GM12872 (cell line): Measurements from ENCODE around the gene CTNNA3.

Experiments
- CTCF ChIP-seq: IDR thresholded peaks from 3 replicates; pipeline ENCODE4 v1.5.1; 2011; ENCODE audit warnings: low read depth, mild to moderate bottlenecking, low read length, moderate library complexity; ENCODE audit not compliant: insufficient read depth

CTNNA3 gene

GRCh38 chr10:67296926-67297325 lies 399.1 kb downstream of the CTNNA3 start:
- TF ChIP-seq CTCF: no peak

- TF ChIP-seq CTCF: no peak
These were observed 407.1 kb downstream of the CTNNA3 start for GRCh38 chr10:67288688-67289410.

GRCh38 chr10:67284589-67284988 lies 411.4 kb downstream of the CTNNA3 start:
- TF ChIP-seq CTCF: no peak

- no peak for TF ChIP-seq CTCF
These were observed 413.1 kb downstream of the CTNNA3 start for GRCh38 chr10:67282871-67283270.

GRCh38 chr10:67280405-67280804 lies 415.6 kb downstream of the CTNNA3 start:
- TF ChIP-seq CTCF: no peak

GRCh38 chr10:67277402-67277801 lies 418.6 kb downstream of the CTNNA3 start:
- TF ChIP-seq CTCF: no peak

GRCh38 chr10:67269828-67270227 lies 426.2 kb downstream of the CTNNA3 start:
- TF ChIP-seq CTCF: no peak

GRCh38 chr10:67268146-67268545 lies 427.8 kb downstream of the CTNNA3 start:
- TF ChIP-seq CTCF: no peak
